ENCODE results near the gene C19orf47.

- no peak for TF ChIP-seq CTCF (IDR thresholded peaks at IDR 0.05)
- no peak for TF ChIP-seq POLR2A (IDR thresholded peaks at IDR 0.05)
- no peak for TF ChIP-seq EP300 (IDR thresholded peaks at IDR 0.05)
These were observed 73.3 kb downstream of the C19orf47 start for GRCh38 chr19:40274585-40275544.

Measured in tibial nerve (tissue), 4 donors.